ENCODE data around the gene CFDP1. TPM values are rescaled to one million over a fixed set of nuclear protein-coding genes. Genes with fewer than 3 reads are reported as not detected.
A peak's percentile ranks its signal among the peaks of the same experiment; 100 is the strongest.

The CFDP1 gene
- total and polyA plus RNA-seq, 2 donors (not counting 1 experiment from before 2014, with no cell fraction given), result 6.3 to 42.8 TPM

DNA sequence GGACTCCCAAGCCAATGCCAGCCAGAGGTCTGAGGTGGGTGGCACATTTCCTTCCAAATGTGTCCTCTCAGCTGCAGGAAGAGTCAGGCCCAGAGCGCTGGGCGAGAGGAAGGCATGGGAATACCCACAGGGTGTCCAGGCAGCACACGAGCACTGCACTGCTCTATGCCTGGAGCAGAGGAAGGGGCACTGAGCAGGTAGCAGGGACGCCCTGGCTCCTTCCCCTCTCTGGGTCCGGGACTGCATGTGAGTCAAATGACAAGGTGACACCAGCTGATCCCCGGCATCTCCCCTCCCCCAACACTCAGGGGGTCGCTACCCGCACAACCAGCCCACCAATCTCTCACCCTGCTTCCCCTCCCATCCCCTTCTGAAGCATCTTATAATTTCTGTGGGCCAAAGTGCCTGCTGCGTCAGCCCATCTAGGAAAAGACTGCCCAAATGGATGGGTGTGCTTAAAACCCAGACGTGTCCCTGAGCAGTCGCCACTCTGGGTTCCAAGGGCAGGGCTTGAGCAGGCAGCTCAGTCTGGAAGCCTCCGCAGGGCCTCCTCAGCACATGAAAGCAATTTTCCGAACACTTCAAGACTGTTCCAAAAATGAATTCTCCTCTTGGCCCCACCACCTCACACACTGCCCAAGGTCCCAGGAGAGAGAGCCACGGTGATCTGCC is 169.9 kb downstream of the CFDP1 start:
- Histone ChIP-seq H3K79me2 (ENCODE audit: control insufficient read depth, insufficient read depth, low read length) (no peaks in the 10 kb centered on the region), H2AFZ (ENCODE audit: insufficient read depth, low read depth, low read length, poor library complexity, severe bottlenecking) (no peak overlapping the region), H3K4me1 (ENCODE audit: control insufficient read depth in 2 of 2, insufficient read depth in 2 of 2, low read length in 2 of 2) (peaks cover 14 to 18% of the 10 kb centered on the region in 2 donors), H3K36me3 (replicated peaks in 1 of 2; ENCODE audit: control extremely low read depth in 1 of 2, control insufficient read depth in 1 of 2, extremely low read depth in 1 of 2, insufficient read depth in 2 of 2, low read length in 1 of 2) (no peaks in the 10 kb centered on the region), H3K9ac (ENCODE audit: low read length) (no peak overlapping the region), H4K20me1 (ENCODE audit: control insufficient read depth, insufficient read depth, low read length, poor library complexity, severe bottlenecking) (no peaks in the 10 kb centered on the region), H3K9me3 (ENCODE audit: control extremely low read depth in 1 of 3, control insufficient read depth in 2 of 3, insufficient read depth in 1 of 3, low read length in 2 of 3) (peaks cover 0 to 21% (median 0%) of the 10 kb centered on the region in 3 donors), H3K4me3 (ENCODE audit: control extremely low read depth in 1 of 5, extremely low read depth in 1 of 5, insufficient read depth in 1 of 5, low read depth in 2 of 5, low read length in 4 of 5) (no peak overlapping the region), H3K4me2 (replicated peaks; ENCODE audit: low read depth, low read length, poor library complexity, severe bottlenecking) (no peak overlapping the region), H3K27ac (ENCODE audit: low read length in 2 of 2) (no peak overlapping the region), H3K27me3 (replicated peaks in 1 of 4; ENCODE audit: control extremely low read depth in 1 of 4, control insufficient read depth in 3 of 4, insufficient read depth in 4 of 4, low read length in 3 of 4) (peaks cover 0 to 62% (median 29%) of the 10 kb centered on the region in 4 experiments)
- Mint-ChIP-seq H3K27ac (no peak overlapping the region), H3K9me3 (ENCODE audit: insufficient read depth) (no peaks in the 10 kb centered on the region), H3K27me3 (peaks cover 52% of the 10 kb centered on the region), H3K4me3 (peak overlapping the region; percentile 19), H3K4me1 (peaks cover 11% of the 10 kb centered on the region)
- ChIA-PET POLR2A (interaction anchor here (0.6 kb wide), 1 partner anchor 38 kb away, joined by 4 read pairs; no protein-coding TSS in a partner anchor), CTCF (interaction anchor here (0.6 kb wide), 1 partner anchor 59 kb away, joined by 3 read pairs; no protein-coding TSS in a partner anchor)
- no peak for DNase-seq
- ATAC-seq (ENCODE audit: low read depth), result no peak
- TF ChIP-seq EZH2 (IDR thresholded peaks at IDR 0.05; ENCODE audit: borderline replicate concordance, insufficient read depth, low read depth, low read length, poor library complexity, severe bottlenecking) (no peak), CTCF (IDR thresholded peaks at IDR 0.05) (no peak)
- intact Hi-C loops (cut with micrococcal nuclease), result no loop called here
- 79% methylated on average over 10 of the region's 14 CpGs for WGBS (ENCODE audit: insufficient coverage)

DNA sequence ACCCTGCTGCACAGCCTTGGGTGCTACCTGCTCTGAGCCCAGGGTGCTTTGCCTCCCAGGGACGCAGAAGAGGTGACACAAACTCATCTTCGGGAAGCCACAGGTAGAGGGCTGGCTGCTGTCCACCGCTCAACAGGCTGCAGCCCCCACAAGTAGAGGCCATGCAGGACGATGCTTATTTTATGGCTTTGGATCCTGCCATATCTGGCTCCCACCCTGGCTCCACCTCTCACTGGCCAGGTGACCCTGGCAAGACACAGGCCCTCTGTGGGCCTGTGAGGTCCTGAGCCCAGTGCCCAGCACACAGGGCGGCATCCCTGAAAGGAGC is 170.5 kb downstream of the CFDP1 start:
- DNase-seq, result no peak
- no peak overlapping the region for H3K9ac ChIP-seq (ENCODE audit: low read length)
- Mint-ChIP-seq H3K27ac (no peak overlapping the region), H3K9me3 (ENCODE audit: insufficient read depth) (no peaks in the 10 kb centered on the region), H3K4me3 (peak overlapping the region; percentile 30), H3K4me1 (peaks cover 11% of the 10 kb centered on the region), H3K27me3 (peaks cover 59% of the 10 kb centered on the region)
- WGBS (ENCODE audit: insufficient coverage), result 95% methylated on average over 5 of the region's 5 CpGs
- CTCF ChIA-PET, result interaction anchor here (0.6 kb wide), 1 partner anchor 60 kb away, joined by 3 read pairs; no protein-coding TSS in a partner anchor
- no peak overlapping the region for H2AFZ ChIP-seq (ENCODE audit: insufficient read depth, low read depth, low read length, poor library complexity, severe bottlenecking)
- H3K4me2 ChIP-seq (replicated peaks; ENCODE audit: low read depth, low read length, poor library complexity, severe bottlenecking), result no peak overlapping the region
- peaks cover 14 to 18% of the 10 kb centered on the region in 2 donors for H3K4me1 ChIP-seq (ENCODE audit: control insufficient read depth in 2 of 2, insufficient read depth in 2 of 2, low read length in 2 of 2)
- no peaks in the 10 kb centered on the region for H4K20me1 ChIP-seq (ENCODE audit: control insufficient read depth, insufficient read depth, low read length, poor library complexity, severe bottlenecking)
- H3K79me2 ChIP-seq (ENCODE audit: control insufficient read depth, insufficient read depth, low read length), result no peaks in the 10 kb centered on the region
- H3K4me3 ChIP-seq (ENCODE audit: control extremely low read depth in 1 of 5, extremely low read depth in 1 of 5, insufficient read depth in 1 of 5, low read depth in 2 of 5, low read length in 4 of 5), result no peak overlapping the region
- no peaks in the 10 kb centered on the region for H3K36me3 ChIP-seq (replicated peaks in 1 of 2; ENCODE audit: control extremely low read depth in 1 of 2, control insufficient read depth in 1 of 2, extremely low read depth in 1 of 2, insufficient read depth in 2 of 2, low read length in 1 of 2)
- intact Hi-C loops (cut with micrococcal nuclease), result no loop called here
- H3K9me3 ChIP-seq (ENCODE audit: control extremely low read depth in 1 of 3, control insufficient read depth in 2 of 3, insufficient read depth in 1 of 3, low read length in 2 of 3), result peaks cover 0 to 14% (median 0%) of the 10 kb centered on the region in 3 donors
- no peak overlapping the region for H3K27ac ChIP-seq (ENCODE audit: low read length in 2 of 2)
- no peak for TF ChIP-seq CTCF (IDR thresholded peaks at IDR 0.05)
- TF ChIP-seq EZH2 (IDR thresholded peaks at IDR 0.05; ENCODE audit: borderline replicate concordance, insufficient read depth, low read depth, low read length, poor library complexity, severe bottlenecking), result no peak
- H3K27me3 ChIP-seq (replicated peaks in 1 of 4; ENCODE audit: control extremely low read depth in 1 of 4, control insufficient read depth in 3 of 4, insufficient read depth in 4 of 4, low read length in 3 of 4), result peaks cover 0 to 63% (median 29%) of the 10 kb centered on the region in 4 experiments
- POLR2A ChIA-PET, result interaction anchor here (0.6 kb wide), 1 partner anchor 39 kb away, joined by 4 read pairs; no protein-coding TSS in a partner anchor
- no peak for ATAC-seq (ENCODE audit: low read depth)

All from B cell (primary cell).